Measurements from ENCODE around the gene ADGRF3. TPM values are rescaled to one million over a fixed set of nuclear protein-coding genes. Genes with fewer than 3 reads are reported as not detected.
A peak's percentile ranks its signal among the peaks of the same experiment; 100 is the strongest.

Gene ADGRF3
- total and polyA plus RNA-seq, 2 of the 13 experiments (the other 11 are each of a cell fraction or from before 2014, with no cell fraction given) = 0.40 to 1.5 TPM

GRCh38 chr2:26298638-26299393, 47.8 kb downstream of the ADGRF3 start (continued):
- TF ChIP-seq, protein P1, sequence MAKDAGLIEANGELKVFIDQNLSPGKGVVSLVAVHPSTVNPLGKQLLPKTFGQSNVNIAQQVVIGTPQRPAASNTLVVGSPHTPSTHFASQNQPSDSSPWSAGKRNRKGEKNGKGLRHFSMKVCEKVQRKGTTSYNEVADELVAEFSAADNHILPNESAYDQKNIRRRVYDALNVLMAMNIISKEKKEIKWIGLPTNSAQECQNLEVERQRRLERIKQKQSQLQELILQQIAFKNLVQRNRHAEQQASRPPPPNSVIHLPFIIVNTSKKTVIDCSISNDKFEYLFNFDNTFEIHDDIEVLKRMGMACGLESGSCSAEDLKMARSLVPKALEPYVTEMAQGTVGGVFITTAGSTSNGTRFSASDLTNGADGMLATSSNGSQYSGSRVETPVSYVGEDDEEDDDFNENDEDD (CRISPR knock-in tag; IDR thresholded peaks at IDR 0.05; ENCODE audit: borderline replicate concordance) = no peak
- no peak for TF ChIP-seq SOX13 (IDR thresholded peaks at IDR 0.05)
- TF ChIP-seq SOX13 (CRISPR knock-in tag; conservative IDR thresholded peaks at IDR 0.05 in 1 of 2, IDR thresholded peaks at IDR 0.05 in 1 of 2) = no peak
- no peak for TF ChIP-seq PITX1 (CRISPR knock-in tag; IDR thresholded peaks at IDR 0.05)
- TF ChIP-seq CREB1 (IDR thresholded peaks at IDR 0.05) = no peak
- no peak for TF ChIP-seq CREB1 (CRISPR knock-in tag; IDR thresholded peaks at IDR 0.05)
- no peak for TF ChIP-seq HNRNPK (IDR thresholded peaks at IDR 0.05; ENCODE audit: low read depth, low read length, poor library complexity, severe bottlenecking)
- TF ChIP-seq ZNF10 (CRISPR knock-in tag; IDR thresholded peaks at IDR 0.05; ENCODE audit: borderline replicate concordance, low read depth) = no peak
- TF ChIP-seq MXD4 (CRISPR knock-in tag; IDR thresholded peaks at IDR 0.05) = 0 out of 2 replicates have a peak, but pooled peaks have one; percentile 31
- TF ChIP-seq ZNF468 (CRISPR knock-in tag; IDR thresholded peaks at IDR 0.05) = no peak
- no peak for TF ChIP-seq ZNF296 (CRISPR knock-in tag; conservative IDR thresholded peaks at IDR 0.05)
- TF ChIP-seq NR2F6 (IDR thresholded peaks at IDR 0.05) = no peak
- no peak for TF ChIP-seq NR2F6 (CRISPR knock-in tag; IDR thresholded peaks at IDR 0.05)
- peak; percentile 11; the same call in 1 of the 2 replicates for TF ChIP-seq FOXO1 (CRISPR knock-in tag; IDR thresholded peaks at IDR 0.05)
- TF ChIP-seq ZSCAN30 (CRISPR knock-in tag; IDR thresholded peaks at IDR 0.05) = no peak
- TF ChIP-seq, protein P2, sequence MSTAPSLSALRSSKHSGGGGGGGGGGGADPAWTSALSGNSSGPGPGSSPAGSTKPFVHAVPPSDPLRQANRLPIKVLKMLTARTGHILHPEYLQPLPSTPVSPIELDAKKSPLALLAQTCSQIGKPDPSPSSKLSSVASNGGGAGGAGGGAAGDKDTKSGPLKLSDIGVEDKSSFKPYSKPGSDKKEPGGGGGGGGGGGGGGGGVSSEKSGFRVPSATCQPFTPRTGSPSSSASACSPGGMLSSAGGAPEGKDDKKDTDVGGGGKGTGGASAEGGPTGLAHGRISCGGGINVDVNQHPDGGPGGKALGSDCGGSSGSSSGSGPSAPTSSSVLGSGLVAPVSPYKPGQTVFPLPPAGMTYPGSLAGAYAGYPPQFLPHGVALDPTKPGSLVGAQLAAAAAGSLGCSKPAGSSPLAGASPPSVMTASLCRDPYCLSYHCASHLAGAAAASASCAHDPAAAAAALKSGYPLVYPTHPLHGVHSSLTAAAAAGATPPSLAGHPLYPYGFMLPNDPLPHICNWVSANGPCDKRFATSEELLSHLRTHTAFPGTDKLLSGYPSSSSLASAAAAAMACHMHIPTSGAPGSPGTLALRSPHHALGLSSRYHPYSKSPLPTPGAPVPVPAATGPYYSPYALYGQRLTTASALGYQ (CRISPR knock-in tag; IDR thresholded peaks at IDR 0.05) = no peak
- no peak for TF ChIP-seq ZIK1 (CRISPR knock-in tag; IDR thresholded peaks at IDR 0.05; ENCODE audit: borderline replicate concordance, low read depth)
- TF ChIP-seq, protein P3, sequence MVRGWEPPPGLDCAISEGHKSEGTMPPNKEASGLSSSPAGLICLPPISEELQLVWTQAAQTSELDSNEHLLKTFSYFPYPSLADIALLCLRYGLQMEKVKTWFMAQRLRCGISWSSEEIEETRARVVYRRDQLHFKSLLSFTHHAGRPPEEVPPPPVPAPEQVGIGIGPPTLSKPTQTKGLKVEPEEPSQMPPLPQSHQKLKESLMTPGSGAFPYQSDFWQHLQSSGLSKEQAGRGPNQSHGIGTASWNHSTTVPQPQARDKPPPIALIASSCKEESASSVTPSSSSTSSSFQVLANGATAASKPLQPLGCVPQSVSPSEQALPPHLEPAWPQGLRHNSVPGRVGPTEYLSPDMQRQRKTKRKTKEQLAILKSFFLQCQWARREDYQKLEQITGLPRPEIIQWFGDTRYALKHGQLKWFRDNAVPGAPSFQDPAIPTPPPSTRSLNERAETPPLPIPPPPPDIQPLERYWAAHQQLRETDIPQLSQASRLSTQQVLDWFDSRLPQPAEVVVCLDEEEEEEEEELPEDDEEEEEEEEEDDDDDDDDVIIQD (CRISPR knock-in tag; IDR thresholded peaks at IDR 0.05; ENCODE audit: low read depth) = no peak
- TF ChIP-seq THYN1 (CRISPR knock-in tag; IDR thresholded peaks at IDR 0.05; ENCODE audit: borderline replicate concordance, low read depth) = no peak
- no peak for TF ChIP-seq ZNF672 (CRISPR knock-in tag; IDR thresholded peaks at IDR 0.05)
- 0 out of 2 replicates have a peak, but pooled peaks have one; percentile 22 for TF ChIP-seq ZNF790 (CRISPR knock-in tag; IDR thresholded peaks at IDR 0.05; ENCODE audit: borderline replicate concordance)
- no peak for TF ChIP-seq ARNTL (CRISPR knock-in tag; IDR thresholded peaks at IDR 0.05)
- TF ChIP-seq ZNF572 (CRISPR knock-in tag; IDR thresholded peaks at IDR 0.05) = 0 out of 2 replicates have a peak, but pooled peaks have one; percentile 40
- TF ChIP-seq ZNF772 (CRISPR knock-in tag; IDR thresholded peaks at IDR 0.05) = no peak
- TF ChIP-seq ZNF496 (CRISPR knock-in tag; IDR thresholded peaks at IDR 0.05; ENCODE audit: insufficient replicate concordance) = no peak
- no peak for TF ChIP-seq ERF (CRISPR knock-in tag; IDR thresholded peaks at IDR 0.05)
- no peak for TF ChIP-seq ZKSCAN8 (CRISPR knock-in tag; IDR thresholded peaks at IDR 0.05; ENCODE audit: borderline replicate concordance)
- TF ChIP-seq ZBTB38 (CRISPR knock-in tag; IDR thresholded peaks at IDR 0.05) = no peak
- TF ChIP-seq DMAP1 (CRISPR knock-in tag; IDR thresholded peaks at IDR 0.05) = peak; percentile 54; the same call in 1 of the 2 replicates
